GM21447 (cell line): ENCODE data around the gene LMX1A.

Experiments used
- ATAC-seq: cut with Tn5 transposase; IDR thresholded peaks from one replicate; pipeline ENCODE4 v1.9.1; 2021; ENCODE audit not compliant: unreplicated experiment

Gene LMX1A

GRCh38 chr1:165225062-165225461, 131.5 kb downstream of the LMX1A start:
- ATAC-seq = no peak

- ATAC-seq = no peak
Observed at GRCh38 chr1:165224504-165224903, 132.0 kb downstream of the LMX1A start.

DNA sequence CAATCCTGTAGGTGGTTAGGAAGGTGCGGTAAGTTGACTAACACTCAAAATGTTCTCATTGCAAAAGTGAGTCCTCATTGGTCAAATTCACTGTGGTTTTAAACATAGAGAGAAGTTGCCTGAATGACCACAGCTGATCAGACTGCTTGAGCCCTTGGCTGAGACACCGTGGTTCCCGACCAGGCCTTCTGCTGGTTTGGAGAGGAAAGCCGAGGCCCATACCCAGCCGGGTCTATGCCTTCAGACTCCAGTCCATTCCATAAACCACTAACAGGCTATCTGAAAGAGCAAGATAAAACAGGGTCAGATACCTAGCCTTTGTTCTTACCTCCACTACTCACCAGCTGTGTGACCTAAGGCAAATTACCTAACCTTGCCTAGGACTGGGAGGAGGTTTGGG, 133.9 kb downstream of the LMX1A start:
- no peak for ATAC-seq

- no peak for ATAC-seq
Observed at GRCh38 chr1:165218731-165219130, 137.8 kb downstream of the LMX1A start.

GRCh38 chr1:165217958-165218357, 138.6 kb downstream of the LMX1A start:
- no peak for ATAC-seq

GRCh38 chr1:165216254-165216653, 140.3 kb downstream of the LMX1A start:
- no peak for ATAC-seq

GRCh38 chr1:165215676-165216075, 140.8 kb downstream of the LMX1A start:
- ATAC-seq = no peak

DNA sequence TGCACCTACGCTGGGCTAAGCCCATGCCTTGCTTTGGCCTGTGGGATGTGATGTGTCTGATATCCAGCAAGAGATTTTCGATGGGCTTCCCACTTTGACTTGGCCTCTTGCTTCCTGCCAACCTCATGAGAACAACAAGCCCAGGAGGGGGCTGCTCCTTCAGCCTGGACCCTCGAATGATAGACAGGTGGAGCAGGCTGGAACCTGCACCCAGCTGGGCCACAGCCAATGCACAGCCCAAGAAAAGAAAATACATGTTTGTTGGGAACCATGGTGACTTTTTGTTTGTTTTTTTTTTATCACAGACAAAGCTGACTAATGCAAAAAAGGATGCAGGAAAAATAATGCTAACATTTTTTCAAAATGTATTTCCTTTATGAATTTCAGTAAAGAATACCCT, 144.3 kb downstream of the LMX1A start:
- ATAC-seq = no peak

DNA sequence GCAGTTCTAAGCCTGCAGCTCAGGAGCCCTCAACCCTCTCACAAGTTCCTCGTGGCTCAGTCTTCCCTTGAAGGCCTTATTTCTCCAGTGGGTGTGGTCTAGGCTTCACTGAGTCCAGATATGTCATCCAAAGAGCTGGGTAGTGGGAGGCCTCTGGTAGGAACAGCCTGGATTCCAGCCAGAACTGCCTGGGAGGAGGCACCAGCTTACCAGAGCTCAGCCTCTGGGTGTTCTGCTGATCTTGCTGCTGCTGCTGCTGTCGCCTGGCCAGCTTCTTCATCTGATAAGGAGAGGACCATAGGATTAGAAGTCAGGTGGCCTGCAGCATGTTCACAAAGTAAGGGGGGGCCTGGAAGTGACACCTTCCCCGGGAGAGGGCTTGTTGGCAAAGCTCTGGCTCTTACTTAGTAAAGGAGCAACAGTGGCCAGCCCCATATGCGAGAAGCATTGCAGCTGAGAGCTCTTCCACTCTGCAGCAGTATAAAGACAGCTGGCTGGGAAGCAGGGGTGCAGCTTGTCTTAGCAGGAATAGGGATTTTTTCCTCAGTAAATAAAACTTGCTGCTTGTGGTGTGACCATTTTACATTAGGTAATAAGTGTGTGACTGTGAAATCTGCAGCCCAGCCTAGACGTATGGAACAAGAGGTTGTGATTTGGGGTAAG, 148.5 kb downstream of the LMX1A start:
- ATAC-seq = no peak

DNA sequence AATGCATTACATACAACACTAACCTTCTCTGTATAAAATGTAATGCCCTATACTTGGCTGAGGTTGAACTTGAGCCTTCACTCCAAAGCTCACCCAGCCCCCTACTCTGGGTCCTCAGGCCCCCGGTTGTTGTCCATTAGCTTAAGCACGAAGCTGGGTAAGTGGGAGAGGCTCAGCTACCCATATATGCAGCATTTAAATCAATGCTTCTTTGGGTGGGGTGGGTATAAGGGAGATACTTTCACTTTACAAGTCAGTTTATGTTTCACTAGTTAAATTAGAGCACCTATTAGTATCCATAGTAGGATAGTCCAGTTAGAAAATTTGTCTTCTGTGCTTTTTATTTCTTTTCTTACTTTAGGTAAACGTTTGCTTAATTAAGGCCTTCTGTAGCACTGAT, 151.4 kb downstream of the LMX1A start:
- no peak for ATAC-seq

DNA sequence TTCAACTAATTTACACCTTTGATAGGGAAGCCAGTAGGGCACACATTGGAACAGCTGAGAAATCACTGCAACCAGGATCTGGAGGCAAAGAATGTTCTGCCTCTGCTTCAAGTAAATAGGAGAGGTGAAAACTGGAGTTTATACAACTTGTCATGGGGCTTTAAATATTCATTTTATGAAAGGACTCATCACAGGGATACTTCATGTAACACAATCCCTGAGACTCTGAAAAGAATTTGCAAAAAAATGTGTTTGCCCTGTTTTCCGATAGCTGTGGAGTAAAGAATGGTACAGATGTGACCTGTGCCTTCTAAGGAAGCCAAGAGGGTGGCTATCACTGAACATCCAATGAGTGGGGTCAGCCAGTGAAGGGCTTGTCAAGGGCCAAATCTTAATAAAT, 152.0 kb downstream of the LMX1A start:
- no peak for ATAC-seq

DNA sequence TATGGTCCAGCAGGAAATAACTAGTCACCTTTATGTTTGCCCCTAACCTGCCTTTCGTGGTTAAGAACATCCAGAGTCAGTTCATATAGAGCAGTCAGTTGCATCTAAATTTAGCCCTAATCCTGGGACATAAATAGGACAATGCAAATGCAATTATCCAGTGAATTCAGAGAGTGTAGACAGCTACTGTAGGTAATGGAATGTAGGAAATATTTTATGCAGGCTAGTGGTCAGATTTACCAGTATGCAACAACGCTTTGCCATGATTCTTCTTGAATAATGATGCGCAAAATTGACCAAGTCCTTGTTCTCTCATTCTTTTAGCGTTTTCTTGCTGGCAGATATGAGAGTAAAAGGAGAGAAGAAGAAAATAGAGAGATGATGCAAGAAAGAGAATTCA, 165.4 kb downstream of the LMX1A start:
- no peak for ATAC-seq

DNA sequence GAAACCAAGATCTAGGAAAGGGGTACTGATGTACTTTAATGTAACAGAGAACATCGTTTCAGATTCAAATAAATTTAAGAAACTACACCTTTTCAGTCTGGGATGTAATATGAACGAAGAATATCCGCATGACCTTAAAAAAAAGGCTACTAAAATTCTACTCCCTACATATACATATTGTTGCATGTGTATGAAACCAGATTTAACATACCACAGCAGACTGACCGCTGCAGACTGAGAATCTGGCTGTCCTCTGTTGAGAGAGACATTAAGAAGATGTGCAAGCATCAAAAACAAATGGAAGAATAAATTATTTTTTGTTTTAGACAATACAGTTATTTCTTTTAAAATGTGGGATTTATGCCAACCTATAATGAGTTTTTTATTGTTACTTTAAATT, 166.6 kb downstream of the LMX1A start:
- no peak for ATAC-seq

GRCh38 chr1:165189011-165189410, 167.5 kb downstream of the LMX1A start:
- ATAC-seq = no peak

- no peak for ATAC-seq
Observed at GRCh38 chr1:165187031-165188009, 169.2 kb downstream of the LMX1A start.

DNA sequence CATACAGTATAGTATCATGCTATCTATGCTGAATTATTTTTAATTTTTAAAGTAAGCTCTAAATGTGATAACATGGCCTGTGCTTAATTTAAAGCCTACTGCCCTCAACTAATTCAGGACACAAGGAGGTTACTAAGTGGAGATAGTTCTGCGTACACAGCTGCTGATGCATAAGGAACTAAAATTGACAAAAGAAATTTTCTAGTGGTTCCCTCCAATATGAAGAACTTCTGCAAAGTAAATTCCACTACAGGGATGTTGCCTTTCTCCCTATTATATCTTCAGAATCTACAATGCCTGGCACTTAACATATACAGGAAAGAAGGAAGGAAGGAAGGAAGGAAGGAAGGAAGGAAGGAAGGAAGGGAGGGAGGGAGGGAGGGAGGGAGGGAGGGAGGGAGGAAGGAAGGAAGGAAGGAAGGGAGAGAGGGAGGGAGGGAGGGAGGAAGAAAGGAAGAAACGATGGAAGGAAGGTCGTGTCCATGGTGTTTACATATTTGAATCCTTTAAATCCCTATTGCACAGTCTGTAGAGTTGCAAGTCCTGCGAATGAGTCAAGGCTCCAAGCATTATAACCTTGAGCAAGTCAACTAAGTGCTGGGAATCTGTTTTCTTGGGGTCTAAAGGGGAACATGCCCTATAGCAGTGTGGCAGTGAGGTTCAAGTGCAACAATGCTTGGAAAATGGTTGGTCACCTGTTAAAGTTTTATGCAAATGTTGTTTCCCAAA, 171.2 kb downstream of the LMX1A start:
- ATAC-seq = no peak

GRCh38 chr1:165182975-165183374, 173.5 kb downstream of the LMX1A start:
- no peak for ATAC-seq

DNA sequence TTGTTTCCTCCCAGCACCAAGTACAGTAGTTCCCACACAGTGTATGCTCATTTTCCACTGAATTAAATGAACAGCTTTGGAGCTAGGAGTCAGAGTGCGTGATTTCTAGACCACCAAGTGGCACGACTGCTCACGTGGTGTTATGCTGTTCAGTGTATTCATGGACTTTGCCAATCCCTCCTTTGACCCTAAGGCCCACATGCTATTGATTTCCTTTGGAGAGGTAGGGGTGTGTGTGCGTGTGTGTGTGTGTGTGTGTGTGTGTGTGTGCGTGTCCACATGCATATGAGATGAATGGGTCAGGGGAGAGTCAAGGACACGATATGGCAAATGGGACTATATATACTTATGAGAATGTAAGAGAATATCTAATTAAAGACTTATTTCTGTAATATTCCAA, 177.2 kb downstream of the LMX1A start:
- no peak for ATAC-seq

DNA sequence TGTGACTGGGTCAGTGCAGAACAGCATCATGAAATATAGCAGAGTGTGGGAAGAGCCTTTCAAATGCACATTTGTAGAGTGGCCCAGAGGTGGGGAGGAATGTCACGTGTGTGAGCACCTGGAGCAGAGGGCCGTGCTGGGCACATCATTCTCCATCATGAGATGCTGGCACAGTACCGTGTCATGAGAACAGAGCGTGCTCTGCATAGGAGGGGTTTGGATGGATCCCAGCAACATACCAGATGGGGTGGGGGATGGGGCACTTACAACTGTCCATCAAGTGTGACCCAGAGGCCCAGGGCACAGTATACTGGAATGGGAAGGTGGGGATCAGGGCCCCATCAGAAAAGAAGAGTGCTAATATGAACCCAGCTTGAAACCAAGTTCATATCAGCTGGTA, 182.0 kb downstream of the LMX1A start:
- ATAC-seq = no peak

DNA sequence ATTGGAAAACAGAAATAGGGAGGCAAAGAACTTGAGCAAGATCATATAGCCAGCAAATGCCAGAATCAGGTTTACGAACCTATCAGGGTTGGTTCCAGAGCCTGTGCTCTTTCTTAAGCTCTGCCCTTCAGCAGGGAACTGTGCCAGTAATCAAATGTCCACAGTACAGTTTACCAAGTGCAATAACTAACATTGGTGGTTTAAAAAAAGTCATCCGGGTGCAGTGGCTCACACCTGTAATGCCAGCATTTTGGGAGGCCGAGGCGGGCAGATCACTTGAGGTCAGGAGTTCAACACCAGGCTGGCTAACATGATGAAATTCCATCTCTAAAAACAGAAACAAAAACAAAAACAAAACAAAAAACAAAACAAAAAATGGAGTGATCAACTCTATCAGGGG, 182.7 kb downstream of the LMX1A start:
- ATAC-seq = no peak

DNA sequence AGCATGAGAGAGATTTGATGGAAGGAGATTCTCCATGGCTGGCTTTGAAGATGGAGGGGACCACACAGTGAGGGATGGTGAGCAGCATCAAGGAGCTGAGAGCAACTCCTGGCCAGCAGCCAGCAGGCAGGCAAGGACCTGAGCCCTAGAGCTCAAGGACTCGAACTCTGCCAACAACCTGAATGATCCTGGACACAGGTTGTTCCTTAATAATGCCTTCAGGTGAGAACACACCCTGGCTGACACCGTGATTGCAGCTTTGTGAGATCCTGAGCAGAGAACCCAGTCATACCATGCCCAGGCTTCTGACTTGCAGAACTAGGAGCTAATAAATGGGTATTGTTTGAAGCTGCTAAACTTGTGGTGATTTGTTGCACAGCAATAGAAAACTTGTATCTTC, 183.1 kb downstream of the LMX1A start:
- ATAC-seq = no peak

DNA sequence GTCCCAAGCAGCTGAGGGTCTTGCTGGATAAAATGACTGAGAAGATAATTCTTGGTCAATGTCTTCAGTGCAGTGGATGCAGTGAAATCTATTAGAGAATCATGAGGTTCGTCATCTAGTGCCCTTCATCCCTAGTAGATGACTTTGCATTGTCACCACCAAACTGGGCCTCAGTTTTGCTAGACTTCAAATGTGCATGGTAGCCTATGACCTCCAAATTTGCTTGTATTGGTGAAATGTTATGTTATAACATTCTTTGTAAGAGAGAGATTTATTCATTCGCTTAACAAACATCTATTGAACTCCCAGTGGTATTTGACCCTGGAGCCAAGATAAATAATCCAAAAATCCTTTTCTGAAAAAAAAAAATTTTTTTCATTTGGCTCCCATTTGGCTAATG, 183.8 kb downstream of the LMX1A start:
- no peak for ATAC-seq
